Measurements from ENCODE around the gene ATP1A2. TPM values are rescaled to one million over a fixed set of nuclear protein-coding genes. Genes with fewer than 3 reads are reported as not detected.

The ATP1A2 gene
- total and polyA plus RNA-seq, 4 donors: 0.09 to 1.5 (median 0.29) TPM

DNA sequence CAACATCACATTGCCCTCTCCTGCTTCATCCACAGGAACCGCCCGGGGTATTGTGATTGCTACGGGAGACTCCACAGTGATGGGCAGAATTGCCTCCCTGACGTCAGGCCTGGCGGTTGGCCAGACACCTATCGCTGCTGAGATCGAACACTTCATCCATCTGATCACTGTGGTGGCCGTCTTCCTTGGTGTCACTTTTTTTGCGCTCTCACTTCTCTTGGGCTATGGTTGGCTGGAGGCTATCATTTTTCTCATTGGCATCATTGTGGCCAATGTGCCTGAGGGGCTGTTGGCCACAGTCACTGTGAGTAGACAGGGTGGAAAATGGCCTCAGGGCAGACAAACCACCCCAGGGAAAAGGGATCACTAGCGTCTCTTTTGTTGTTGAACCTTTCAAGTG, 48.6 kb downstream of the ATP1A2 start:
- no peak overlapping the region for H3K27ac ChIP-seq (ENCODE audit: low read depth in 1 of 2, low read length in 2 of 2)

More for the DNA sequence above, 48.6 kb downstream of the ATP1A2 start:
- no peaks in the 10 kb centered on the region for H3K4me1 ChIP-seq (ENCODE audit: control insufficient read depth in 4 of 4, insufficient read depth in 4 of 4, low read length in 3 of 4)
- no peak overlapping the region for H3K4me3 ChIP-seq (ENCODE audit: low read depth in 1 of 3, low read length in 3 of 3)
- 86% methylated on average over 10 of the region's 10 CpGs for WGBS
- H3K36me3 ChIP-seq (ENCODE audit: control insufficient read depth in 4 of 4, insufficient read depth in 3 of 4, low read depth in 1 of 4, low read length in 3 of 4): no peaks in the 10 kb centered on the region
- TF ChIP-seq SP1 (IDR thresholded peaks at IDR 0.05) (no peak), MAX (IDR thresholded peaks at IDR 0.05) (no peak), CTCF (IDR thresholded peaks at IDR 0.05; ENCODE audit: low read depth, low read length, missing input control) (no peak), FOXA1 (IDR thresholded peaks at IDR 0.05) (no peak), FOXA2 (IDR thresholded peaks at IDR 0.05) (no peak), RXRA (IDR thresholded peaks at IDR 0.05) (no peak), HNF4G (IDR thresholded peaks at IDR 0.05) (no peak), HNF4A (conservative IDR thresholded peaks at IDR 0.05) (no peak), GABPA (IDR thresholded peaks at IDR 0.05 in 1 of 2, conservative IDR thresholded peaks at IDR 0.05 in 1 of 2) (no peak), YY1 (IDR thresholded peaks at IDR 0.05) (no peak), ZBTB33 (IDR thresholded peaks at IDR 0.05) (no peak), EGR1 (IDR thresholded peaks at IDR 0.05; ENCODE audit: low read depth in 2 of 2) (no peak), NR2F2 (IDR thresholded peaks at IDR 0.05) (no peak), TAF1 (conservative IDR thresholded peaks at IDR 0.05) (no peak), ATF3 (IDR thresholded peaks at IDR 0.05) (no peak), REST (IDR thresholded peaks at IDR 0.05) (no peak), RAD21 (IDR thresholded peaks at IDR 0.05) (no peak), JUND (IDR thresholded peaks at IDR 0.05) (no peak)
- H3K9me3 ChIP-seq (ENCODE audit: control insufficient read depth in 4 of 4, low read length in 3 of 4): no peaks in the 10 kb centered on the region
- no peaks in the 10 kb centered on the region for H3K27me3 ChIP-seq (ENCODE audit: control insufficient read depth in 4 of 4, insufficient read depth in 4 of 4, low read length in 3 of 4)
- no peak for DNase-seq (ENCODE audit: low spot score)
- H3K9ac ChIP-seq (ENCODE audit: low read depth in 1 of 2, low read length in 2 of 2): no peak overlapping the region
